DMS53 (cell line): Measurements from ENCODE around the gene SSBP3.
A peak's percentile ranks its signal among the peaks of the same experiment; 100 is the strongest.

Experiments
- DNase-seq: peaks from one replicate; lab custom pipeline; 2025; lab: John Stamatoyannopoulos, UW

SSBP3 gene

GRCh38 chr1:54283635-54284385, 122.4 kb downstream of the SSBP3 start:
- no peak for DNase-seq

GRCh38 chr1:54282101-54282847, 123.9 kb downstream of the SSBP3 start:
- DNase-seq: no peak

- no peak for DNase-seq
Measured at GRCh38 chr1:54280651-54281050, 125.5 kb downstream of the SSBP3 start.

- no peak for DNase-seq
Measured at GRCh38 chr1:54279457-54279856, 126.7 kb downstream of the SSBP3 start.

GRCh38 chr1:54278941-54279422, 127.2 kb downstream of the SSBP3 start:
- DNase-seq: no peak

GRCh38 chr1:54277451-54278341, 128.5 kb downstream of the SSBP3 start:
- peak; percentile 60 for DNase-seq

- no peak for DNase-seq
Measured at GRCh38 chr1:54276617-54277450, 129.4 kb downstream of the SSBP3 start.

GRCh38 chr1:54275349-54275748, 130.8 kb downstream of the SSBP3 start:
- no peak for DNase-seq

- DNase-seq: no peak
Measured at GRCh38 chr1:54274881-54275280, 131.3 kb downstream of the SSBP3 start.

GRCh38 chr1:54274448-54274847, 131.7 kb downstream of the SSBP3 start:
- DNase-seq: no peak

- DNase-seq: no peak
Measured at GRCh38 chr1:54273795-54274163, 132.4 kb downstream of the SSBP3 start.

GRCh38 chr1:54273092-54273794, 133.0 kb downstream of the SSBP3 start:
- no peak for DNase-seq

GRCh38 chr1:54272772-54273091, 133.5 kb downstream of the SSBP3 start:
- DNase-seq: no peak

- DNase-seq: no peak
Measured at GRCh38 chr1:54272134-54272533, 134.1 kb downstream of the SSBP3 start.

GRCh38 chr1:54271341-54271740, 134.9 kb downstream of the SSBP3 start:
- DNase-seq: no peak

GRCh38 chr1:54270543-54270942, 135.7 kb downstream of the SSBP3 start:
- no peak for DNase-seq

GRCh38 chr1:54268762-54269297, 137.4 kb downstream of the SSBP3 start:
- no peak for DNase-seq

- no peak for DNase-seq
Measured at GRCh38 chr1:54267815-54268761, 138.1 kb downstream of the SSBP3 start.

- DNase-seq: no peak
Measured at GRCh38 chr1:54266908-54267307, 139.3 kb downstream of the SSBP3 start.

GRCh38 chr1:54266195-54266594, 140.0 kb downstream of the SSBP3 start:
- DNase-seq: no peak
